ENCODE results near the gene BBS1. TPM values are rescaled to one million over a fixed set of nuclear protein-coding genes. Genes with fewer than 3 reads are reported as not detected.

The BBS1 gene
- total RNA-seq, 1 experiment from 2014 or later: 56.1 TPM

DNA sequence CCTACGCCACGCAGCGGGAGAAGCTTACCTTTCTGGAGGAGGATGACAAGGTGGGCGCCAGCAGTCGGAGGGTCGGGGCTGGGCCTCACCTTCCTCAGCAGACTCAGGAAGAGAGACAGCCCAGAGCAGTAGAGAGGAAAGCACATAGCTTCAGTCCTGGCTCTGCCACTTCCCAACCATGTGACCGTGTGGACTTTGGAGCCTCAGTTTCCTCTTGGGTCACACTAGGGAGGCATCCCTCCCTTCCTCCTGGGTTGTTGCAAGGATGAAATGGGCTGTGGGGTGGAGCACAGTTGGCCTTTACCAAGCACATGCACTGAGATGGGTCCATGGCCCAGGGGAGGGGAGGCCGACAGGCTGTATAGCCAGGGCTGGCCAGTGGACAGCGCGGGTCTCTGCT is 17.3 kb upstream of the BBS1 start:
- no peak for DNase-seq
- H3K4me1 ChIP-seq (replicated peaks; ENCODE audit: insufficient read depth): no peaks in the 10 kb centered on the region
- no peak overlapping the region for H3K4me2 ChIP-seq
- POLR2A ChIA-PET (ENCODE audit: unreplicated experiment): no interaction called here
- H3K36me3 ChIP-seq (ENCODE audit: low read depth): no peaks in the 10 kb centered on the region
- H3K4me3 ChIP-seq: no peak overlapping the region
- H3K9me3 ChIP-seq (ENCODE audit: insufficient read depth, low read depth): no peaks in the 10 kb centered on the region
- CTCF ChIA-PET: interaction anchor here (0.6 kb wide), 1 partner anchor 27 kb away, joined by 4 read pairs; the partner anchor contains the start of gene PELI3
- BruUV-seq (replicated peaks): no TSS peak
- H2AFZ ChIP-seq: no peak overlapping the region
- TF ChIP-seq, protein P1, sequence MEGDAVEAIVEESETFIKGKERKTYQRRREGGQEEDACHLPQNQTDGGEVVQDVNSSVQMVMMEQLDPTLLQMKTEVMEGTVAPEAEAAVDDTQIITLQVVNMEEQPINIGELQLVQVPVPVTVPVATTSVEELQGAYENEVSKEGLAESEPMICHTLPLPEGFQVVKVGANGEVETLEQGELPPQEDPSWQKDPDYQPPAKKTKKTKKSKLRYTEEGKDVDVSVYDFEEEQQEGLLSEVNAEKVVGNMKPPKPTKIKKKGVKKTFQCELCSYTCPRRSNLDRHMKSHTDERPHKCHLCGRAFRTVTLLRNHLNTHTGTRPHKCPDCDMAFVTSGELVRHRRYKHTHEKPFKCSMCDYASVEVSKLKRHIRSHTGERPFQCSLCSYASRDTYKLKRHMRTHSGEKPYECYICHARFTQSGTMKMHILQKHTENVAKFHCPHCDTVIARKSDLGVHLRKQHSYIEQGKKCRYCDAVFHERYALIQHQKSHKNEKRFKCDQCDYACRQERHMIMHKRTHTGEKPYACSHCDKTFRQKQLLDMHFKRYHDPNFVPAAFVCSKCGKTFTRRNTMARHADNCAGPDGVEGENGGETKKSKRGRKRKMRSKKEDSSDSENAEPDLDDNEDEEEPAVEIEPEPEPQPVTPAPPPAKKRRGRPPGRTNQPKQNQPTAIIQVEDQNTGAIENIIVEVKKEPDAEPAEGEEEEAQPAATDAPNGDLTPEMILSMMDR (conservative IDR thresholded peaks at IDR 0.05): no peak
- TF ChIP-seq EZH2 (IDR thresholded peaks at IDR 0.05; ENCODE audit: low read depth): no peak
- intact Hi-C loops (cut with micrococcal nuclease; ENCODE audit: unreplicated experiment): no loop called here
- no peak overlapping the region for H3K27ac ChIP-seq
- H3K79me2 ChIP-seq (ENCODE audit: low read depth): no peaks in the 10 kb centered on the region
- 0 out of 2 replicates have a peak, but pooled peaks cover 4% of the 10 kb centered on the region for H4K20me1 ChIP-seq (ENCODE audit: insufficient read depth)
- H3K27me3 ChIP-seq (ENCODE audit: insufficient read depth, low read depth): no peaks in the 10 kb centered on the region
- H3F3A ChIP-seq (ENCODE audit: insufficient read depth, low read depth): 0 out of 2 replicates have a peak, but pooled peaks cover 2% of the 10 kb centered on the region
- no peaks in the 10 kb centered on the region for H3K9me2 ChIP-seq (ENCODE audit: insufficient read depth)

DNA sequence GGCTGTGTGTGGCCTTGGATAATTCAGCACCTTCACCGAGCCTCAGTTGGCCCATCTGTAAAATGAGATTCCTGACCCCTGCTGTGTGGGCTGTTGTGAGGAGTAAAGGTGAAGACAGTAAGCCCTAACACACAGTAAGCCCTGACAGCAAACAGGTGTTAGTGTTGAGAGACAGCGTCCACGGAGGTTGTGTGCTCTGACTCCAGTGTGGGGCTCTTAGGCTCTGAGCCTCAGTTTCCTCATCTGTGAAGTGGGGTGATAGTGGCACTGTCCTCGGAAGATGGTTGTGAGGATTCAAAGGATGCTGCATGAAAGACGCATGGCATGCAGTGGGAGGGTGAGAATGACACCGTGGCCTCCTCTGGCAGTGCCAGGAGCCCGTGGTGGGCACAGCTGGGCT is 16.0 kb upstream of the BBS1 start:
- no peaks in the 10 kb centered on the region; the same call in 1 of the 2 replicates for H3K36me3 ChIP-seq (ENCODE audit: low read depth)
- H4K20me1 ChIP-seq (ENCODE audit: insufficient read depth): 0 out of 2 replicates have a peak, but pooled peaks cover 4% of the 10 kb centered on the region
- POLR2A ChIA-PET (ENCODE audit: unreplicated experiment): no interaction called here
- no peaks in the 10 kb centered on the region for H3K79me2 ChIP-seq (ENCODE audit: low read depth)
- intact Hi-C loops (cut with micrococcal nuclease; ENCODE audit: unreplicated experiment): no loop called here
- no peak overlapping the region for H3K27ac ChIP-seq
- no peak overlapping the region for H3K4me2 ChIP-seq
- no peak overlapping the region for H3K4me3 ChIP-seq
- no peak for DNase-seq
- no peaks in the 10 kb centered on the region for H3K9me3 ChIP-seq (ENCODE audit: insufficient read depth, low read depth)
- H3F3A ChIP-seq (ENCODE audit: insufficient read depth, low read depth): 0 out of 2 replicates have a peak, but pooled peaks cover 4% of the 10 kb centered on the region
- H3K4me1 ChIP-seq (replicated peaks; ENCODE audit: insufficient read depth): no peaks in the 10 kb centered on the region
- no peak overlapping the region for H2AFZ ChIP-seq
- CTCF ChIA-PET: no interaction called here
- H3K9me2 ChIP-seq (ENCODE audit: insufficient read depth): no peaks in the 10 kb centered on the region
- TF ChIP-seq, protein P1 (conservative IDR thresholded peaks at IDR 0.05): no peak
- TF ChIP-seq EZH2 (IDR thresholded peaks at IDR 0.05; ENCODE audit: low read depth): no peak
- BruUV-seq (replicated peaks): no TSS peak
- H3K27me3 ChIP-seq (ENCODE audit: insufficient read depth, low read depth): no peaks in the 10 kb centered on the region

DNA sequence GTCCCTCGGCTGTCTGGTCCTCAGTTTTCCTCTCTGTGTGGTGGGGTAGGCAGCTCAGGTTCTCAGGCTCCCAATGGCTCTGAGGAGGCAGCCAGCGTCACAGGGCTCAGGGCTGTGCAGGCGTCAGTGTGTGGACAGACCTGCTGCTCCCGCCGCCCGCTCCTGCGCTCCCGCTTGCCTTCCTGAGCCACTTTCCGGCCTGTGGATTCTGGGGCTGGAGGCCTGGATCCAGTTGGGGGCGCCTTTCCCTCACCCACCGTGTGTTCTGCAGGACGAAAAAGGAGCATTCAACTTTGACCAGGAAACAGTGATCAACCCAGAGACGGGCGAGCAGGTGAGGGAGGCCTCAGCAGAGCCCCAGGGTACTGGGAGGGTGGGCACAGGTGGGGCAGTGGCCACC is 15.5 kb upstream of the BBS1 start:
- Histone ChIP-seq H4K20me1 (ENCODE audit: insufficient read depth) (0 out of 2 replicates have a peak, but pooled peaks cover 4% of the 10 kb centered on the region), H3K79me2 (ENCODE audit: low read depth) (no peaks in the 10 kb centered on the region), H3K9me2 (ENCODE audit: insufficient read depth) (no peaks in the 10 kb centered on the region), H3K9me3 (ENCODE audit: insufficient read depth, low read depth) (no peaks in the 10 kb centered on the region), H3K4me3 (no peak overlapping the region), H2AFZ (no peak overlapping the region), H3F3A (ENCODE audit: insufficient read depth, low read depth) (0 out of 2 replicates have a peak, but pooled peaks cover 4% of the 10 kb centered on the region), H3K27ac (no peak overlapping the region), H3K36me3 (ENCODE audit: low read depth) (no peaks in the 10 kb centered on the region; the same call in 1 of the 2 replicates), H3K27me3 (ENCODE audit: insufficient read depth, low read depth) (no peaks in the 10 kb centered on the region), H3K4me2 (no peak overlapping the region), H3K4me1 (replicated peaks; ENCODE audit: insufficient read depth) (no peaks in the 10 kb centered on the region)
- intact Hi-C loops (cut with micrococcal nuclease; ENCODE audit: unreplicated experiment): no loop called here
- CTCF ChIA-PET: no interaction called here
- BruUV-seq (replicated peaks): no TSS peak
- TF ChIP-seq, protein P1 (conservative IDR thresholded peaks at IDR 0.05): no peak
- no peak for TF ChIP-seq EZH2 (IDR thresholded peaks at IDR 0.05; ENCODE audit: low read depth)
- DNase-seq: no peak
- POLR2A ChIA-PET (ENCODE audit: unreplicated experiment): interaction anchor here (0.6 kb wide), 1 partner anchor 16 kb away, joined by 5 read pairs; no protein-coding TSS in a partner anchor

Data from PC-9 (cell line).